Renal cortical epithelial cell (primary cell): ENCODE results near the gene DENND1A. TPM values are rescaled to one million over a fixed set of nuclear protein-coding genes. Genes with fewer than 3 reads are reported as not detected.
"Not testable (repeated sequence)": the region's sequence is repeated elsewhere in the genome, so short reads cannot be mapped to it uniquely, and the experiment has no call there.

Source experiments
- DNase-seq: peaks from one replicate; pipeline ENCODE4 v3.0.0-alpha.2; 2011; ENCODE audit warnings: low read depth
- total RNA-seq: library from RNA; depleted of rRNA; stranded (reverse); fragments of >200 nt; gene quantifications from 2 replicates; pipeline ENCODE4 v1.2.3, GENCODE V29; 2014

Gene DENND1A
- total RNA-seq, 1 donor from 2014 or later: 21.5 TPM

- no peak for DNase-seq
Observed at GRCh38 chr9:123735376-123735775, 194.6 kb downstream of the DENND1A start.

- not testable (repeated sequence) for DNase-seq
Observed at GRCh38 chr9:123728571-123728970, 201.4 kb downstream of the DENND1A start.

GRCh38 chr9:123727332-123727731 lies 202.6 kb downstream of the DENND1A start:
- peak; percentile 14 for DNase-seq

- no peak for DNase-seq
Observed at GRCh38 chr9:123725389-123725788, 204.5 kb downstream of the DENND1A start.

- peak; percentile 35 for DNase-seq
Observed at GRCh38 chr9:123724211-123724796, 205.6 kb downstream of the DENND1A start.

- no peak for DNase-seq
Observed at GRCh38 chr9:123723135-123723875, 206.6 kb downstream of the DENND1A start.

- no peak for DNase-seq
Observed at GRCh38 chr9:123722378-123722777, 207.5 kb downstream of the DENND1A start.

GRCh38 chr9:123718188-123718587 lies 211.7 kb downstream of the DENND1A start:
- peak; percentile 38 for DNase-seq

- DNase-seq: no peak
Observed at GRCh38 chr9:123717581-123718175, 212.2 kb downstream of the DENND1A start.

- DNase-seq: peak; percentile 70
Observed at GRCh38 chr9:123716339-123716945, 213.5 kb downstream of the DENND1A start.

GRCh38 chr9:123715258-123715657 lies 214.7 kb downstream of the DENND1A start:
- DNase-seq: peak; percentile 32

- DNase-seq: no peak
Observed at GRCh38 chr9:123713282-123713681, 216.6 kb downstream of the DENND1A start.

GRCh38 chr9:123712399-123712798 lies 217.5 kb downstream of the DENND1A start:
- no peak for DNase-seq

- DNase-seq: peak; percentile 91
Observed at GRCh38 chr9:123710299-123710698, 219.6 kb downstream of the DENND1A start.

GRCh38 chr9:123702483-123702882 lies 227.4 kb downstream of the DENND1A start:
- DNase-seq: no peak

GRCh38 chr9:123697686-123698085 lies 232.2 kb downstream of the DENND1A start:
- no peak for DNase-seq

GRCh38 chr9:123696476-123696875 lies 233.4 kb downstream of the DENND1A start:
- DNase-seq: no peak

GRCh38 chr9:123695386-123695785 lies 234.5 kb downstream of the DENND1A start:
- DNase-seq: no peak

- no peak for DNase-seq
Observed at GRCh38 chr9:123691765-123692303, 238.1 kb downstream of the DENND1A start.

- peak; percentile 22 for DNase-seq
Observed at GRCh38 chr9:123689701-123690428, 240.1 kb downstream of the DENND1A start.

GRCh38 chr9:123687246-123687751 lies 242.6 kb downstream of the DENND1A start:
- peak; percentile 4 for DNase-seq
